ENCODE results near the gene OR1J1. TPM values are rescaled to one million over a fixed set of nuclear protein-coding genes. Genes with fewer than 3 reads are reported as not detected.

The OR1J1 gene
- total RNA-seq, 4 donors from 2014 or later, result not detected

DNA sequence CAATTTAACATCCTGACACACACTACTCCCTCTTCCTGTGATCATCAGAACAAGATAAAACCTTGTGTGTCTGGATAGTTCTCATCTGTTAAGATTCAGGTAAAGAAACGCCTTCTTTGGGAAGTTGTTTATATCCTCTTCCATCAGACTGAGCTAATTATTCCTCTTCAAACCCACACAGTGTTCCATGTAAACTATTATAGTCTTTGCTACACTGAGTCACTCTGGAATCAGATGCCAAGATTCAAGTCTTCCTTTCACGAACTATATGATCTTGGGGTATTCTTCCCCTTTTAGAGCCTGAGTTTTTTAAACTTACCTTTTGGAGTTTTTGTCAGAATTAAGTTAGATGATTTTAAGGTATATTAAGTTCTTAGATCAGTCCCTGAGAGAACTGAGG, 2.0 kb downstream of the OR1J1 start:
- no peak for DNase-seq
- H3K4me3 ChIP-seq, result no peak overlapping the region
- H3K27ac ChIP-seq, result no peak overlapping the region
- H3K36me3 ChIP-seq, result no peaks in the 10 kb centered on the region
- H3K9me3 ChIP-seq, result no peaks in the 10 kb centered on the region
- H3K27me3 ChIP-seq, result no peaks in the 10 kb centered on the region
- no peak for TF ChIP-seq POLR2A (IDR thresholded peaks at IDR 0.05)
- TF ChIP-seq, protein P1, sequence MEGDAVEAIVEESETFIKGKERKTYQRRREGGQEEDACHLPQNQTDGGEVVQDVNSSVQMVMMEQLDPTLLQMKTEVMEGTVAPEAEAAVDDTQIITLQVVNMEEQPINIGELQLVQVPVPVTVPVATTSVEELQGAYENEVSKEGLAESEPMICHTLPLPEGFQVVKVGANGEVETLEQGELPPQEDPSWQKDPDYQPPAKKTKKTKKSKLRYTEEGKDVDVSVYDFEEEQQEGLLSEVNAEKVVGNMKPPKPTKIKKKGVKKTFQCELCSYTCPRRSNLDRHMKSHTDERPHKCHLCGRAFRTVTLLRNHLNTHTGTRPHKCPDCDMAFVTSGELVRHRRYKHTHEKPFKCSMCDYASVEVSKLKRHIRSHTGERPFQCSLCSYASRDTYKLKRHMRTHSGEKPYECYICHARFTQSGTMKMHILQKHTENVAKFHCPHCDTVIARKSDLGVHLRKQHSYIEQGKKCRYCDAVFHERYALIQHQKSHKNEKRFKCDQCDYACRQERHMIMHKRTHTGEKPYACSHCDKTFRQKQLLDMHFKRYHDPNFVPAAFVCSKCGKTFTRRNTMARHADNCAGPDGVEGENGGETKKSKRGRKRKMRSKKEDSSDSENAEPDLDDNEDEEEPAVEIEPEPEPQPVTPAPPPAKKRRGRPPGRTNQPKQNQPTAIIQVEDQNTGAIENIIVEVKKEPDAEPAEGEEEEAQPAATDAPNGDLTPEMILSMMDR (IDR thresholded peaks at IDR 0.05), result no peak
- no peaks in the 10 kb centered on the region for H3K4me1 ChIP-seq

- Histone ChIP-seq H3K4me1 (no peaks in the 10 kb centered on the region), H3K36me3 (no peaks in the 10 kb centered on the region), H3K4me3 (no peak overlapping the region), H3K9me3 (no peaks in the 10 kb centered on the region), H3K27me3 (no peaks in the 10 kb centered on the region), H3K27ac (no peak overlapping the region)
- TF ChIP-seq POLR2A (IDR thresholded peaks at IDR 0.05), result no peak
- TF ChIP-seq, protein P1 (IDR thresholded peaks at IDR 0.05), result no peak
- DNase-seq, result no peak
Measured at GRCh38 chr9:122474561-122474960, 3.2 kb downstream of the OR1J1 start.

GRCh38 chr9:122468735-122469134, 9.0 kb downstream of the OR1J1 start:
- TF ChIP-seq, protein P1 (IDR thresholded peaks at IDR 0.05), result no peak
- no peak for TF ChIP-seq POLR2A (IDR thresholded peaks at IDR 0.05)
- H3K27me3 ChIP-seq, result no peaks in the 10 kb centered on the region
- no peak for DNase-seq

DNA sequence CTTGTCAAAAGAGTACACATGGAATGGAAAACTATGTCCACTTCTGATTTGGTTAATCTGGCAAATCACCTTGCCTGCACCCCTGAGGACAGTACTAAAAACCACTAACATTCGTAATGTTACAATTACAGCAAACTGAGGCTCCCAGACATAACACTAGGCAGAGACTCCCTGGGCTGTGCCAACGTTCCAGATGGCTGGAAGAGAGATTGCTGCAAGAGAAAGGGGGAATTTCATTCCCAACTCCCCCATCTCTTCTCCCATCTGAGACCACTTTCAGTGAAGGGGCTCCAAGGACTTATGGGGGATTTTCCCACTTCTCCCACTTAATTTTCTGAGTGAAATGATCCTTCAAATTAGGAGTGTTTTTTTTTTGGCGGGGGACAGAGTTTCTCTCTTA, 11.3 kb downstream of the OR1J1 start:
- H3K4me3 ChIP-seq, result no peak overlapping the region
- no peaks in the 10 kb centered on the region for H3K36me3 ChIP-seq
- DNase-seq, result no peak
- H3K9me3 ChIP-seq, result no peaks in the 10 kb centered on the region
- H3K4me1 ChIP-seq, result peaks cover 0 to 15% (median 0%) of the 10 kb centered on the region in 4 donors
- TF ChIP-seq, protein P1 (IDR thresholded peaks at IDR 0.05), result no peak
- TF ChIP-seq POLR2A (IDR thresholded peaks at IDR 0.05), result no peak
- no peaks in the 10 kb centered on the region for H3K27me3 ChIP-seq
- no peak overlapping the region for H3K27ac ChIP-seq

More at GRCh38 chr9:122468735-122469134, 9.0 kb downstream of the OR1J1 start:
- H3K9me3 ChIP-seq, result no peaks in the 10 kb centered on the region
- no peaks in the 10 kb centered on the region for H3K36me3 ChIP-seq
- peaks cover 0 to 15% (median 0%) of the 10 kb centered on the region in 4 donors for H3K4me1 ChIP-seq
- no peak overlapping the region for H3K4me3 ChIP-seq
- no peak overlapping the region for H3K27ac ChIP-seq

DNA sequence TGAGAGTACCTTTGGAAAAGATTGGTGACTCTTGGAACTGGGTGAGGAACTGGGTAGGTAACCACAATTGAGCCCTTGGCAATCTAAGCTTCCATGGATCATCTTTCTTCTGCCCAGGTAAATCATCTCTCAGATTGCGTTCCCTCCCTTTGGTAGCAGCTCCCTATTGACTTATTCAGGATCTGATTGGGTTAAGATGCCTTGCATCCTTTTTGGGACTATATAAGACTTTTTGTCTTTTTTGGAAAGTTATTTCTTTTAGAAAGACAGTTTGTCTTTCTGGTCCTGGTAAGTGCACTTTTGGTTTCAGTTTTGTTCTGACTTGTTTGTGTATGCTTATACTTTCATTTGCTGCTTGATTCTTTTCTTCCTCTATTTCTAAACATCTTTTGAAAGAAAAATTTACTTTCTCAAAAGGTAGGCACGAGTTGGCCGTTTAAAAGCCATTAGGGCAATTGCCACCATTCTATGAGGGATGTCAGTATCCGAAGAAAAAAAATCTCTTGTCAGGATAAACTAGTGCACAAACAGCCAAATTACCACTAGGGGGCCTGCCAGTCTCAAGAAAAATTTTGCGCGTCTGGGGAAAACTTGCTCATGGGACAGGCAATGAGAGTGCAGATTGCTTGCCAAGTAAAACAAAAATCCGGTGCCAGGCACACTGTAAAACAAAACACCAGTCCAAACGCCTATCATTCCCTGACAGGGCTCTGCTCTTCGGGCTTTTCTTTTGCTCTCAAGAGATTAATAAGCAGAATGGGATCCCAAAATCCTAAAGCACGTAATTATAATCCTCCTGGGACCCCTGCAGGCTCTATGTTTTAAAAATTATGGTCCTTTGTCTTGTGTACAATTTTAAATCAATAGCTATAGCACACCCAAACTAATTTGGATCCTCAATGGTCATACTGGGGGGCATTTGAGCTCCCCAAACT, 12.8 kb downstream of the OR1J1 start:
- H3K9me3 ChIP-seq, result no peaks in the 10 kb centered on the region
- TF ChIP-seq, protein P1 (IDR thresholded peaks at IDR 0.05), result peak; percentile 72 to 90 (median 80)
- no peak for TF ChIP-seq POLR2A (IDR thresholded peaks at IDR 0.05)
- H3K27me3 ChIP-seq, result no peaks in the 10 kb centered on the region
- H3K4me1 ChIP-seq, result peaks cover 0 to 15% (median 0%) of the 10 kb centered on the region in 4 donors
- peak overlapping the region; percentile 37 to 51 (median 38) for H3K4me3 ChIP-seq
- DNase-seq, result peak; percentile 51 to 82 (median 65)
- peak overlapping the region in 3 of 4 donors; percentile 35 to 64 (median 35) for H3K27ac ChIP-seq
- no peaks in the 10 kb centered on the region for H3K36me3 ChIP-seq
